Activated gamma-delta T cell treated with anti-CD3 and anti-CD28 coated beads, Interleukin-2, amount 50 U/mL, for 16 hours (primary cell): ENCODE data around the gene APOBEC3G.

ENCODE experiments used
- DNase-seq: peaks from one replicate; pipeline ENCODE4 v3.0.0-alpha.2; 2020; ENCODE audit warnings: low read depth

The APOBEC3G gene

GRCh38 chr22:39092111-39092862 is 15.2 kb downstream of the APOBEC3G start:
- DNase-seq: no peak

- no peak for DNase-seq
Observed at GRCh38 chr22:39094717-39095389, 17.8 kb downstream of the APOBEC3G start.

- DNase-seq: no peak
Observed at GRCh38 chr22:39095971-39096370, 18.9 kb downstream of the APOBEC3G start.

- no peak for DNase-seq
Observed at GRCh38 chr22:39097098-39098020, 20.3 kb downstream of the APOBEC3G start, which contains the start of gene APOBEC3H. Gene APOBEC3H, plus strand, starts transcription at chr22:39097244. Its CDS starts 3,035 bp downstream, at chr22:39100279.

- no peak for DNase-seq
Observed at GRCh38 chr22:39098026-39098425, 21.0 kb downstream of the APOBEC3G start.

- no peak for DNase-seq
Observed at GRCh38 chr22:39098576-39098975, 21.5 kb downstream of the APOBEC3G start.

- no peak for DNase-seq
Observed at GRCh38 chr22:39101226-39101625, 24.2 kb downstream of the APOBEC3G start.

- DNase-seq: no peak
Observed at GRCh38 chr22:39103431-39103830, 26.4 kb downstream of the APOBEC3G start.

GRCh38 chr22:39106326-39106725 is 29.3 kb downstream of the APOBEC3G start:
- DNase-seq: no peak

- no peak for DNase-seq
Observed at GRCh38 chr22:39108487-39108886, 31.4 kb downstream of the APOBEC3G start.

- DNase-seq: no peak
Observed at GRCh38 chr22:39109361-39109760, 32.3 kb downstream of the APOBEC3G start.

- no peak for DNase-seq
Observed at GRCh38 chr22:39110631-39111561, 33.8 kb downstream of the APOBEC3G start.

GRCh38 chr22:39114112-39114511 is 37.0 kb downstream of the APOBEC3G start:
- no peak for DNase-seq

GRCh38 chr22:39115570-39115969 is 38.5 kb downstream of the APOBEC3G start:
- no peak for DNase-seq

- no peak for DNase-seq
Observed at GRCh38 chr22:39115977-39116621, 39.0 kb downstream of the APOBEC3G start.

- peak; percentile 59 for DNase-seq
Observed at GRCh38 chr22:39117585-39118191, 40.6 kb downstream of the APOBEC3G start.

GRCh38 chr22:39120983-39121382 is 43.9 kb downstream of the APOBEC3G start:
- DNase-seq: no peak

- DNase-seq: no peak
Observed at GRCh38 chr22:39122772-39123470, 45.8 kb downstream of the APOBEC3G start.

- DNase-seq: no peak
Observed at GRCh38 chr22:39123751-39124581, 46.9 kb downstream of the APOBEC3G start.
